Measurements from ENCODE around the gene AGAP5. TPM values are rescaled to one million over a fixed set of nuclear protein-coding genes. Genes with fewer than 3 reads are reported as not detected.
"Not testable (repeated sequence)": the region's sequence is repeated elsewhere in the genome, so short reads cannot be mapped to it uniquely, and the experiment has no call there.

AGAP5 gene
- total RNA-seq, 2 experiments from 2014 or later: 8.8 to 9.8 TPM

DNA sequence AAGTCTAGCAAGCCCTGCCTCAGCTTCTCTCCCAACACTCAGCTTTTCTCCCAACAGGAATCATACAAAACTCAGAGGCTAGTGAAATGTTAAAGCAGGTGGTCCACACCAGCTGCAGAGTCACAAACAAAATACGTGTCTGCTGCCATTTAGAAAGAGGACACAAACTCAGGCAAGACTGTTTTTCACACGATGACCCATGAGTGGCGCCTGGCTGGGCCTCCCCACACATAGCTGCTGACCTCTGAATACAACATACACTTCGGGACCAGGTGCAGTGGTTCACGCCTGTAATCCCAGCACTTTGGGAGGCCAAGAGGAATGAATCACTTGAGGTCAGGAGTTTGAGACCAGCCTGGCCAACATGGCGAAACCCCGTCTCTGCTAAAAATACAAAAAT, 35.2 kb downstream of the AGAP5 start:
- H3K9me3 Mint-ChIP-seq; CTCF ChIA-PET; POLR2A ChIA-PET; ATAC-seq; H3K36me3 Mint-ChIP-seq (ENCODE audit: low read depth); H3K27ac Mint-ChIP-seq; intact Hi-C loops (cut with micrococcal nuclease); H3K27me3 Mint-ChIP-seq; DNase-seq; H3K4me1 Mint-ChIP-seq (ENCODE audit: low read depth); H3K4me3 Mint-ChIP-seq: not testable (repeated sequence)

DNA sequence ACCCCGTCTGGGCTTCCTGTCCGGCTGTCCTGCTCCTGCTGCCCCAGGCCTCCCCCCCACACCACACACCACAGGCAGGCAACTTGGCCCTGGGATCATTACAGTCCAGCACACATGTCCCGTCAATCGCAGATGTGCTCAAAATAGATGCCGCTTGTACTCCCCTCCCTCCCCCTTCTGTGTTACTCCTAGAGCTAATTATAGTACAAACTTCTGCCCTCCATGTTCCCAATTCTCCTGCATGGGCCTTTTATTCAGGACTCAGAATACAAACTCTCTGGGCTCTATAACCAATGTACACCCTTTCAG, 42.0 kb downstream of the AGAP5 start, which contains the start of gene SYNPO2L:
TSS of gene SYNPO2L (minus strand) at position 40 of the 309 bp plus-strand sequence. CDS start 107 bp downstream, outside the sequence.
- H3K27me3 Mint-ChIP-seq: no peaks in the 10 kb centered on the region
- POLR2A ChIA-PET: no interaction called here

DNA sequence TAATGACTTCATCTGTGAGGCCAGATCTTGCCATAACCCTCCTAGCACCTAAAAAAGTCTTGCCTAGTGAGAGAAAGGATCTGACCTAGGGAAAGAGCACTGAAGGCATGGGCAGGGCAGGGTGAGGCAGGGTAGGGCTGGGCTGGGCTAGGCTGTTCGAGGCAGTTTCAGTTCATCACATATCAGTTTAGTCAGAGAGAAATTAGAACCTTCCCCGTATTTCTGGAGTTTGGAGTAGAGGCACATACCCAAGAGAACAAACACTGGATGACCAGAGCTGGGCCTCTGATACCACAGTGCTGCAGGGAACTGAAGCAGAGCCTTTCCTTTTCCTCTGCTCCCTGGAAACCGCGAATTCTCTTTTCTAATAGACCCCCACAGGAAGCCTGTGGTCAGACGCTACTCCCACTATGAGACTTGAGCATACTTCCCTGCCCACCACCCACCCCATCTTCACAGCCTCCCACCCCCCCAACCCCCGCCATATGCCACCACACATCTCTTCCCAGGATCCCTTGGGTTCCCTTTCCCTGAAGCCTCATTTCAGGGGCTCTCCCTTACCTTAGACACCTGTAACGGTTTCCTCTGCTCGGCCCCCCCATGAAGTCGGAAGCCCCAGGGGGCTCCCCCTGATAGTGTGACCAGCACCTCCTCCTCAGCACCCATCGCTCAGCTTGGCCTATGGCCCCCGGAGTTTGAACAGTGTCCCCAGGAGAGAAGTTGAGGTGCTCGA, 42.5 kb downstream of the AGAP5 start:
- Mint-ChIP-seq H3K27ac (no peak overlapping the region), H3K27me3 (no peaks in the 10 kb centered on the region), H3K4me1 (ENCODE audit: low read depth) (peaks cover 12% of the 10 kb centered on the region), H3K36me3 (ENCODE audit: low read depth) (no peaks in the 10 kb centered on the region), H3K9me3 (no peaks in the 10 kb centered on the region), H3K4me3 (no peak overlapping the region)
- TF ChIP-seq, protein P1, sequence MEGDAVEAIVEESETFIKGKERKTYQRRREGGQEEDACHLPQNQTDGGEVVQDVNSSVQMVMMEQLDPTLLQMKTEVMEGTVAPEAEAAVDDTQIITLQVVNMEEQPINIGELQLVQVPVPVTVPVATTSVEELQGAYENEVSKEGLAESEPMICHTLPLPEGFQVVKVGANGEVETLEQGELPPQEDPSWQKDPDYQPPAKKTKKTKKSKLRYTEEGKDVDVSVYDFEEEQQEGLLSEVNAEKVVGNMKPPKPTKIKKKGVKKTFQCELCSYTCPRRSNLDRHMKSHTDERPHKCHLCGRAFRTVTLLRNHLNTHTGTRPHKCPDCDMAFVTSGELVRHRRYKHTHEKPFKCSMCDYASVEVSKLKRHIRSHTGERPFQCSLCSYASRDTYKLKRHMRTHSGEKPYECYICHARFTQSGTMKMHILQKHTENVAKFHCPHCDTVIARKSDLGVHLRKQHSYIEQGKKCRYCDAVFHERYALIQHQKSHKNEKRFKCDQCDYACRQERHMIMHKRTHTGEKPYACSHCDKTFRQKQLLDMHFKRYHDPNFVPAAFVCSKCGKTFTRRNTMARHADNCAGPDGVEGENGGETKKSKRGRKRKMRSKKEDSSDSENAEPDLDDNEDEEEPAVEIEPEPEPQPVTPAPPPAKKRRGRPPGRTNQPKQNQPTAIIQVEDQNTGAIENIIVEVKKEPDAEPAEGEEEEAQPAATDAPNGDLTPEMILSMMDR (IDR thresholded peaks at IDR 0.05): no peak
- ChIA-PET CTCF (no interaction called here), POLR2A (no interaction called here)
- ATAC-seq: peak; percentile 50
- DNase-seq: no peak
- intact Hi-C loops (cut with micrococcal nuclease): no loop called here

More for the DNA sequence above, 42.0 kb downstream of the AGAP5 start, which contains the start of gene SYNPO2L:
- ATAC-seq (no peak), DNase-seq (no peak)
- no peak within 1 kb of the TSS for H3K4me3 Mint-ChIP-seq
- intact Hi-C loops (cut with micrococcal nuclease): no loop called here
- CTCF ChIA-PET: no interaction called here
- H3K4me1 Mint-ChIP-seq (ENCODE audit: low read depth): peaks cover 12% of the 10 kb centered on the region
- TF ChIP-seq, protein P1 (IDR thresholded peaks at IDR 0.05): no peak
- H3K36me3 Mint-ChIP-seq (ENCODE audit: low read depth): no peaks in the 10 kb centered on the region
- H3K27ac Mint-ChIP-seq: no peak within 1 kb of the TSS
- H3K9me3 Mint-ChIP-seq: no peaks in the 10 kb centered on the region

DNA sequence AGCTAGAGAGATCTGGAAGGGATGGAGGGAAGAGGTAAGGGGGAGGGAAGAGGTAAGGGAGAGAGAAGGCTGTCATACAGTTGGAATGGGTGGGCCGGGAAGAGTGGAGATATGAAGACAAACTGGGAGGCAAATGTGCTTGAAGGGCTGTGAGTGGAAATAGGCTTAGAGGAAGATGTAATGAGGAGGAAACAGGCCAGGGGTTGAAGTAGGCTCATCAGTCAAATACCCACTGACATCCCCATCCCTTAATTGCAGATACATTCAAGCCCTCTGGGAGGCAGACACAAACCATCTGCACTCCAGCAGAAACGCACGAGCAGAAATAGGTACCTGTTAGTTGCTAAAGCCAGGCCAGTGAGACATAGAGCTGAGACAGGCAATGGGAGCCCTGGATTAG, 44.2 kb downstream of the AGAP5 start:
- TF ChIP-seq, protein P1 (IDR thresholded peaks at IDR 0.05): no peak
- intact Hi-C loops (cut with micrococcal nuclease): no loop called here
- Mint-ChIP-seq H3K27me3 (peaks cover 3% of the 10 kb centered on the region), H3K4me3 (no peak overlapping the region), H3K4me1 (ENCODE audit: low read depth) (peaks cover 12% of the 10 kb centered on the region), H3K9me3 (no peaks in the 10 kb centered on the region), H3K27ac (no peak overlapping the region), H3K36me3 (ENCODE audit: low read depth) (no peaks in the 10 kb centered on the region)
- DNase-seq (peak; percentile 11), ATAC-seq (no peak)
- ChIA-PET CTCF (interaction anchor here (2.4 kb wide), 1 partner anchor 10 kb away, joined by 15 read pairs; no protein-coding TSS in a partner anchor), POLR2A (no interaction called here)

DNA sequence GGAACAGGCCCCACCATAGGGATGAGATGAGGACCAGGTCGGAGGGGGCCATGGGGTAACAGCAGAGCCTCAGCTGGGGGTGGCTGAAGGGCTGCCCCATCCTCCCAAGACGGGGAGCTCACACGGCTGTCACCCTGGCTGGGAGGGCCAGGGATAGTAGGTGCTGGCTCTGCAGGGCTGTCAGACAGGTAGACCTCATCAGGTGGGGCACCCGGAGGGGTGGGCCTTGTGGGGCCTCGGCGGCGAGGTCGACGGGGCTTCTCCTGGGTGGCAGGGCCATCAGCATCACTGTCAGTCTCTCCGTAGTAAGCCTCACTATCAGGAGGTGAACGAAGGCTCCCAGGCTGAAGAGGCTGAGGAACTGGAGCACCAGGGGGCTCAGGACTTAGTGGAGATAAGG, 44.7 kb downstream of the AGAP5 start:
- no peak for ATAC-seq
- Mint-ChIP-seq H3K27ac (no peak overlapping the region), H3K4me1 (ENCODE audit: low read depth) (peaks cover 12% of the 10 kb centered on the region), H3K27me3 (peaks cover 3% of the 10 kb centered on the region), H3K4me3 (no peak overlapping the region), H3K9me3 (no peaks in the 10 kb centered on the region), H3K36me3 (ENCODE audit: low read depth) (no peaks in the 10 kb centered on the region)
- ChIA-PET POLR2A (no interaction called here), CTCF (interaction anchor here (2.4 kb wide), 1 partner anchor 9 kb away, joined by 15 read pairs; no protein-coding TSS in a partner anchor)
- DNase-seq: no peak
- intact Hi-C loops (cut with micrococcal nuclease): no loop called here
- TF ChIP-seq, protein P1 (IDR thresholded peaks at IDR 0.05): no peak
